Liver (tissue), 3 donors: Measurements from ENCODE around the gene ATG9B.

Source experiments
- CTCF ChIP-seq: fragments of 150-350 bp; IDR thresholded peaks from 2 replicates; pipeline ENCODE4 v1.5.1; 2017; ENCODE audit warnings: improper control_type of control experiment, low read depth, low read length; ENCODE audit not compliant: missing input control
- EGR1 ChIP-seq, 2 donors: IDR thresholded peaks; 2 replicates each; pipeline ENCODE4 v1.6.1; 2016 to 2018; ENCODE audit warnings: antibody characterized with exemption in 2 of 2, low read depth in 2 of 2
- FOXA1 ChIP-seq: IDR thresholded peaks from 2 replicates; pipeline ENCODE4 v1.6.1; 2016; ENCODE audit warnings: antibody characterized with exemption
- GABPA ChIP-seq, 2 donors: IDR thresholded peaks in 1 of 2; conservative IDR thresholded peaks in 1 of 2; 2 replicates each; pipeline ENCODE4 v1.6.1; 2016; ENCODE audit warnings: antibody characterized with exemption in 2 of 2, mild to moderate bottlenecking in 1 of 2, moderate library complexity in 1 of 2
- JUND ChIP-seq, 2 donors: IDR thresholded peaks; 2 replicates each; pipeline ENCODE4 v1.6.1; 2016; ENCODE audit warnings: antibody characterized with exemption in 2 of 2
- RAD21 ChIP-seq, 2 donors: IDR thresholded peaks; 2 replicates each; pipeline ENCODE4 v1.6.1; 2016; ENCODE audit warnings: antibody characterized with exemption in 2 of 2, mild to moderate bottlenecking in 2 of 2
- REST ChIP-seq: IDR thresholded peaks from 2 replicates; pipeline ENCODE4 v1.6.1; 2016; ENCODE audit warnings: antibody characterized with exemption, mild to moderate bottlenecking
- TAF1 ChIP-seq: conservative IDR thresholded peaks from 2 replicates; pipeline ENCODE4 v1.6.1; 2016; ENCODE audit warnings: antibody characterized with exemption, mild to moderate bottlenecking
- YY1 ChIP-seq: IDR thresholded peaks from 2 replicates; pipeline ENCODE4 v1.6.1; 2016; ENCODE audit warnings: antibody characterized with exemption, mild to moderate bottlenecking
- TF ChIP-seq, protein P1 (sequence below): IDR thresholded peaks from 2 replicates; pipeline ENCODE4 v1.6.1; 2016; ENCODE audit warnings: antibody characterized with exemption
- TF ChIP-seq, protein P2 (sequence below): IDR thresholded peaks from 2 replicates; pipeline ENCODE4 v1.6.1; 2016; ENCODE audit warnings: antibody characterized with exemption
- donor health status: healthy.
- donor health status: healthy.

GRCh38 chr7:151012911-151013347 is 11.4 kb downstream of the ATG9B start:
- TF ChIP-seq JUND (IDR thresholded peaks at IDR 0.05), result no peak
- peak; percentile 29 for TF ChIP-seq CTCF
- TF ChIP-seq RAD21 (IDR thresholded peaks at IDR 0.05), result peak; percentile 31 to 64
- no peak for TF ChIP-seq YY1
- TF ChIP-seq TAF1, result no peak
- TF ChIP-seq, protein P1, sequence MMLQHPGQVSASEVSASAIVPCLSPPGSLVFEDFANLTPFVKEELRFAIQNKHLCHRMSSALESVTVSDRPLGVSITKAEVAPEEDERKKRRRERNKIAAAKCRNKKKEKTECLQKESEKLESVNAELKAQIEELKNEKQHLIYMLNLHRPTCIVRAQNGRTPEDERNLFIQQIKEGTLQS, result no peak
- TF ChIP-seq GABPA (IDR thresholded peaks at IDR 0.05 in 1 of 2, conservative IDR thresholded peaks at IDR 0.05 in 1 of 2), result no peak
- TF ChIP-seq, protein P2, sequence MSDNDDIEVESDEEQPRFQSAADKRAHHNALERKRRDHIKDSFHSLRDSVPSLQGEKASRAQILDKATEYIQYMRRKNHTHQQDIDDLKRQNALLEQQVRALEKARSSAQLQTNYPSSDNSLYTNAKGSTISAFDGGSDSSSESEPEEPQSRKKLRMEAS, result no peak
- no peak for TF ChIP-seq EGR1 (IDR thresholded peaks at IDR 0.05; ENCODE audit: low read depth in 2 of 2)
- no peak for TF ChIP-seq FOXA1
- TF ChIP-seq REST, result no peak
